Measurements from ENCODE around the gene CENPX. TPM values are rescaled to one million over a fixed set of nuclear protein-coding genes. Genes with fewer than 3 reads are reported as not detected.
A peak's percentile ranks its signal among the peaks of the same experiment; 100 is the strongest.

Gene CENPX
- total and polyA plus RNA-seq, 2 donors (not counting 3 experiments of a cell fraction or from before 2014, with no cell fraction given), result 56.2 to 67.2 TPM

DNA sequence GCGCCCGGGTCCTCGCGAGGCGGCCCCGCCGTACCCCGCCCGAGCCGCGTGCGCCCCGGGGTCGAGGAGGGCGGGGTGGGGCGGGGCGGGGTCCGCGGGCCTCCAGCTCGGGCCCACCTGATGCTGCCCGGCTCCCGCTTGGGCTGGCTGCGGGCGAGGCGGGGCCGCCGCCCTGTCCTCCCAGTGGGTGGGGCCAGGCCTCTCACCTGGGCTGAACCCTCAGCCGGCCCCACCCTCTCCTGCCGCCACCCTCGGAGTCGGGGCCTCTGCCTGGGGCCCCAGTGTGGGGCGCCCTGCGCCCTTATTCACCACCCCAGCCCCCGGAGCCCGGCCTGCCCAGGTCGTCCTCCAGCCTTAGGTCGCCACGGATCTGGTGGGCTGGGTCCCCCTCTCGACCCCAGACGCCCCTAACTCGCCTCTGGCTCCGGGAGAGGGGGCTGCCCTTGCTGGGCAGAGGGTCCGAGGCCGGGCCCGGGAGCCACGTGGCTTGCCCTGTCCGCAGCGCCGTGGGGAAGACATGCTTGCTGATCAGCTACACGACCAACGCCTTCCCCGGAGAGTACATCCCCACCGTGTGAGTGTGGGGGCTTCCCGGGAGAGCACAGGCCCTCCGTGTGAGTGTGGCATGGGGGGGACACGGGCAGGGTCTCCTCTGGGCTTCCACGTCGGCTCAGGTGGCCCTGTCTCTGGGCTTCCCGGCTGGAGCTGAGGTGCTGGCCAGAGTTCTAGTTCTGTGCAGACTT is 9.4 kb upstream of the CENPX start:
- Histone ChIP-seq H3K9me1 (replicated peaks; ENCODE audit: control insufficient read depth, extremely low read depth, insufficient read depth, low read length) (no peaks in the 10 kb centered on the region), H3K4me2 (ENCODE audit: insufficient read depth, low read length) (peak overlapping the region; percentile 80), H3K4me1 (ENCODE audit: control insufficient read depth, extremely low read depth, insufficient read depth, low read length) (peaks cover 16% of the 10 kb centered on the region), H2AFZ (ENCODE audit: low read depth, low read length) (peak overlapping the region; percentile 59), H3K79me2 (ENCODE audit: control insufficient read depth, insufficient read depth, low read length) (peaks cover 7% of the 10 kb centered on the region), H3K36me3 (ENCODE audit: control insufficient read depth in 2 of 2, extremely low read depth in 1 of 2, insufficient read depth in 2 of 2, low read length in 2 of 2) (no peaks in the 10 kb centered on the region), H3K27ac (ENCODE audit: insufficient read depth, low read depth, low read length) (no peak overlapping the region), H3K4me3 (replicated peaks in 1 of 3; ENCODE audit: insufficient read depth in 1 of 3, low read depth in 1 of 3, low read length in 3 of 3) (peak overlapping the region; percentile 50 to 62 (median 59)), H3K9ac (replicated peaks; ENCODE audit: extremely low read depth, insufficient read depth, low read length) (no peak overlapping the region), H4K20me1 (replicated peaks; ENCODE audit: control insufficient read depth, extremely low read depth, insufficient read depth, low read length) (no peaks in the 10 kb centered on the region), H3K27me3 (ENCODE audit: control insufficient read depth in 2 of 2, insufficient read depth in 2 of 2, low read length in 2 of 2) (no peaks in the 10 kb centered on the region), H3K9me3 (replicated peaks; ENCODE audit: control insufficient read depth, insufficient read depth, low read length) (no peaks in the 10 kb centered on the region)
- dilution Hi-C loops (cut with MboI; ENCODE audit: extremely low pct_ligation_motif_present, low sequenced_read_pairs), result no loop called here
- DNase-seq (ENCODE audit: low read depth, low spot score), result no peak
- intact Hi-C loops (cut with micrococcal nuclease), result loop anchor here (2.0 to 10.0 kb wide), 3 partner anchors 67 to 383 kb away; partner anchors contain the start of genes FASN, HEXD and OGFOD3
- POLR2A ChIA-PET, result no interaction called here
- FAIRE-seq, result no peak
- no peak for TF ChIP-seq POLR2A (IDR thresholded peaks at IDR 0.05; ENCODE audit: low read depth, low read length)
- no TSS peak for BruUV-seq (replicated peaks)
- CTCF ChIA-PET, result interaction anchor here (1.2 to 4.2 kb wide), 4 partner anchors 11 to 212 kb away, joined by 3 to 127 read pairs (median 21); partner anchors contain the start of genes CENPX and LRRC45

DNA sequence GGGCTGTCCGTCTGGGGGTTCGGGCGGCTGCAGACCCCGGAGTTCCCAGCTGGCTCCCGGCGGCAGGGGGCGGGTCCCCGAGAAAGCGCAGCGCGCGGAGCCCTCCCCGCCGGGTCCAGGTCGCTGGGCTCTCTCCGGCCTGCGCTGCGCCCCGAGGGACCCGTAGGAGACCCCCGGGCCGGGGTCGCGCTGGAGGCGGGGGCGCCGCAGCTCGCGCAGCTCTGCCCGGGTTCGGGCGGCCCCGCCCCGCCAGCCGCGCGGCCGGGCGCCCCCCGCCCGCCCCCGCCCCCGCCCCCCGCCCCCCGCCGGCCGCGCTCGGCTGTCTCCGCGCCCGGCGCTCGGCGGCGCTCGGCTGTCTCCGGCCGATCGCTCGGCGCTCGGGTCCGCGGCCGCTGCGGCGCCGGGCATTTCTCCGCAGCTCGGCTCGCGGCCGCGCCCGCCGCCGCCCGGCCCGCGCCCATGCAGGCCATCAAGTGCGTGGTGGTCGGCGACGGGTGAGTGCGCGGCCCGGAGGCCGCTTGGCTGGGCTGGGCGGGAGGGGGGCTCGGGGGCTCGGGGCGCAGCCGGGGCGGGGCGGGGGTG is 8.7 kb upstream of the CENPX start, which contains the start of gene RAC3:
Gene RAC3, plus strand, starts transcription at position 376 of the 582 bp plus-strand sequence. Its CDS starts 84 bp downstream, at position 460.
- no peaks in the 10 kb centered on the region for H4K20me1 ChIP-seq (replicated peaks; ENCODE audit: control insufficient read depth, extremely low read depth, insufficient read depth, low read length)
- no peak within 1 kb of the TSS for H3K27ac ChIP-seq (ENCODE audit: insufficient read depth, low read depth, low read length)
- no peaks in the 10 kb centered on the region for H3K27me3 ChIP-seq (ENCODE audit: control insufficient read depth in 2 of 2, insufficient read depth in 2 of 2, low read length in 2 of 2)
- H3K4me1 ChIP-seq (ENCODE audit: control insufficient read depth, extremely low read depth, insufficient read depth, low read length), result peaks cover 11% of the 10 kb centered on the region
- peak within 1 kb of the TSS; percentile 92 for H2AFZ ChIP-seq (ENCODE audit: low read depth, low read length)
- ChIA-PET POLR2A (no interaction called here), CTCF (interaction anchor here (0.9 to 4.2 kb wide), 19 partner anchors 10 to 290 kb away, joined by 3 to 127 read pairs (median 6); partner anchors contain the start of genes CENPX, CSNK1D, FASN and GPS1)
- intact Hi-C loops (cut with micrococcal nuclease), result loop anchor here (2.0 to 10.0 kb wide), 3 partner anchors 67 to 383 kb away; partner anchors contain the start of genes FASN, HEXD and OGFOD3
- H3K9ac ChIP-seq (replicated peaks; ENCODE audit: extremely low read depth, insufficient read depth, low read length), result peak within 1 kb of the TSS; percentile 41
- no TSS peak for BruUV-seq (replicated peaks)
- dilution Hi-C loops (cut with MboI; ENCODE audit: extremely low pct_ligation_motif_present, low sequenced_read_pairs), result no loop called here
- peak within 1 kb of the TSS; percentile 51 to 78 (median 59) for H3K4me3 ChIP-seq (replicated peaks in 1 of 3; ENCODE audit: insufficient read depth in 1 of 3, low read depth in 1 of 3, low read length in 3 of 3)
- no peak for FAIRE-seq
- peak within 1 kb of the TSS; percentile 80 for H3K4me2 ChIP-seq (ENCODE audit: insufficient read depth, low read length)
- H3K36me3 ChIP-seq (ENCODE audit: control insufficient read depth in 2 of 2, extremely low read depth in 1 of 2, insufficient read depth in 2 of 2, low read length in 2 of 2), result no peaks in the 10 kb centered on the region
- no peak for TF ChIP-seq MYC (IDR thresholded peaks at IDR 0.05; ENCODE audit: low read depth, low read length)
- TF ChIP-seq, protein P1, sequence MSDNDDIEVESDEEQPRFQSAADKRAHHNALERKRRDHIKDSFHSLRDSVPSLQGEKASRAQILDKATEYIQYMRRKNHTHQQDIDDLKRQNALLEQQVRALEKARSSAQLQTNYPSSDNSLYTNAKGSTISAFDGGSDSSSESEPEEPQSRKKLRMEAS (IDR thresholded peaks at IDR 0.05; ENCODE audit: insufficient read depth, insufficient read length), result no peak
- TF ChIP-seq, protein P2, sequence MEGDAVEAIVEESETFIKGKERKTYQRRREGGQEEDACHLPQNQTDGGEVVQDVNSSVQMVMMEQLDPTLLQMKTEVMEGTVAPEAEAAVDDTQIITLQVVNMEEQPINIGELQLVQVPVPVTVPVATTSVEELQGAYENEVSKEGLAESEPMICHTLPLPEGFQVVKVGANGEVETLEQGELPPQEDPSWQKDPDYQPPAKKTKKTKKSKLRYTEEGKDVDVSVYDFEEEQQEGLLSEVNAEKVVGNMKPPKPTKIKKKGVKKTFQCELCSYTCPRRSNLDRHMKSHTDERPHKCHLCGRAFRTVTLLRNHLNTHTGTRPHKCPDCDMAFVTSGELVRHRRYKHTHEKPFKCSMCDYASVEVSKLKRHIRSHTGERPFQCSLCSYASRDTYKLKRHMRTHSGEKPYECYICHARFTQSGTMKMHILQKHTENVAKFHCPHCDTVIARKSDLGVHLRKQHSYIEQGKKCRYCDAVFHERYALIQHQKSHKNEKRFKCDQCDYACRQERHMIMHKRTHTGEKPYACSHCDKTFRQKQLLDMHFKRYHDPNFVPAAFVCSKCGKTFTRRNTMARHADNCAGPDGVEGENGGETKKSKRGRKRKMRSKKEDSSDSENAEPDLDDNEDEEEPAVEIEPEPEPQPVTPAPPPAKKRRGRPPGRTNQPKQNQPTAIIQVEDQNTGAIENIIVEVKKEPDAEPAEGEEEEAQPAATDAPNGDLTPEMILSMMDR (IDR thresholded peaks at IDR 0.05; ENCODE audit: extremely low read depth in 1 of 2, insufficient read depth in 1 of 2, low read depth in 1 of 2, low read length in 2 of 2), result no peak
- H3K9me1 ChIP-seq (replicated peaks; ENCODE audit: control insufficient read depth, extremely low read depth, insufficient read depth, low read length), result no peaks in the 10 kb centered on the region
- peaks cover 4% of the 10 kb centered on the region for H3K79me2 ChIP-seq (ENCODE audit: control insufficient read depth, insufficient read depth, low read length)
- H3K9me3 ChIP-seq (replicated peaks; ENCODE audit: control insufficient read depth, insufficient read depth, low read length), result no peaks in the 10 kb centered on the region
- DNase-seq (ENCODE audit: low read depth, low spot score), result no peak
